ENCODE results near the gene DEDD. TPM values are rescaled to one million over a fixed set of nuclear protein-coding genes. Genes with fewer than 3 reads are reported as not detected.

The DEDD gene
- total RNA-seq, 4 donors from 2014 or later: 23.0 to 48.7 (median 31.4) TPM

DNA sequence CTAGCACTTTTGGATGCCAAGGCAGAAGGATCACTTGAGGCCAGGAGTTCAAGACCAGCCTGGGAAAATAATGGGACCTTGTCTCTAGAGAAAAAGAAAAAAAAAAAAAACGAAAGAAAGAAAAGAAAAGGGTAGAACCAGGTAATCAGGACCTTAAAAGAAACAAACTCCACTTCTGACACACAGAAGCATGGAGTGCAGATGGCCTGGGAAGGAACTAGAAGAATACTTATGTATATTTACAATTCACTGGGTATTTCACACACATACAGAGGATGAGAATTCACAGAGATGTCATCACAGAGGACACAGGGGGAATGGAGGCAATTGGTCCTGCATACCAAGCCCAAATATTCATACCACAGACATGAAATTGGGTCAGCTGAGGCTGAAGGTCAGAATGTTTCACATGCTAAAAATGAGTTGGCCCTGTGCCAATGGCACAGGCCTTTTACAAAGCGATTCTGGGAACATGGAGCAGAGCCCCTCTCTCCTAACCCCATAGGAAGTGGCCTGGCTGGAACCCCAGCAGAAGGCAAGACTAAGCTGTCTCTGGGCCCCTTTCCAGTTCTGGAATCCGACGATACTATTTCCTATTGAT lies 40.4 kb upstream of the DEDD start:
- Histone ChIP-seq H3K36me3 (peaks cover 0 to 59% (median 0%) of the 10 kb centered on the region in 3 donors), H3K27ac (peak overlapping the region in 1 of 4 donors; percentile 47)

DNA sequence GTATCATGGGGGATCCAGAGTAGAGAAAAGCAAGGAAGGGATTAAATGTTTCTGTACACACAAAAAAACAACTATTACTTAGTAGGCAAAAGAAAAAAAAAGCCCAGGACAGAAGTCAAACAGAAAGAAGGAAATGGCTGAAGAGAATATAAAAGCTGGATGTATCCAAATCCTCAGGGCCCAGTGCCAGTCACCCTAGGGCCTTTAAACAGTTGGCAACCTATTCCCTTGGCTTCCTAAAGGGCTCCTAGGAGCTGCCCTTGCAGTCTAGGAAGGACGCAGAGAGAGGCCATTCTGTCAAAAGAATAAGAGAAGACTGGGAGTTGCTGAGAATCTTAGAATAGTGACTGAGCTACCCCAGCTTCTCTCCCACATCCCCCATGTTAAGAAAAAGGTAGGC lies 39.9 kb upstream of the DEDD start:
- Histone ChIP-seq H3K27ac (peak overlapping the region in 1 of 4 donors; percentile 47), H3K36me3 (peaks cover 0 to 59% (median 0%) of the 10 kb centered on the region in 3 donors)

More for the DNA sequence above, 40.4 kb upstream of the DEDD start:
- peaks cover 3 to 26% (median 8%) of the 10 kb centered on the region in 4 donors for H3K4me1 ChIP-seq
- H3K9me3 ChIP-seq: no peaks in the 10 kb centered on the region
- no peak for TF ChIP-seq POLR2A (IDR thresholded peaks at IDR 0.05)
- TF ChIP-seq, protein P1, sequence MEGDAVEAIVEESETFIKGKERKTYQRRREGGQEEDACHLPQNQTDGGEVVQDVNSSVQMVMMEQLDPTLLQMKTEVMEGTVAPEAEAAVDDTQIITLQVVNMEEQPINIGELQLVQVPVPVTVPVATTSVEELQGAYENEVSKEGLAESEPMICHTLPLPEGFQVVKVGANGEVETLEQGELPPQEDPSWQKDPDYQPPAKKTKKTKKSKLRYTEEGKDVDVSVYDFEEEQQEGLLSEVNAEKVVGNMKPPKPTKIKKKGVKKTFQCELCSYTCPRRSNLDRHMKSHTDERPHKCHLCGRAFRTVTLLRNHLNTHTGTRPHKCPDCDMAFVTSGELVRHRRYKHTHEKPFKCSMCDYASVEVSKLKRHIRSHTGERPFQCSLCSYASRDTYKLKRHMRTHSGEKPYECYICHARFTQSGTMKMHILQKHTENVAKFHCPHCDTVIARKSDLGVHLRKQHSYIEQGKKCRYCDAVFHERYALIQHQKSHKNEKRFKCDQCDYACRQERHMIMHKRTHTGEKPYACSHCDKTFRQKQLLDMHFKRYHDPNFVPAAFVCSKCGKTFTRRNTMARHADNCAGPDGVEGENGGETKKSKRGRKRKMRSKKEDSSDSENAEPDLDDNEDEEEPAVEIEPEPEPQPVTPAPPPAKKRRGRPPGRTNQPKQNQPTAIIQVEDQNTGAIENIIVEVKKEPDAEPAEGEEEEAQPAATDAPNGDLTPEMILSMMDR (IDR thresholded peaks at IDR 0.05): no peak
- H3K4me3 ChIP-seq: no peak overlapping the region
- DNase-seq: no peak
- no peaks in the 10 kb centered on the region for H3K27me3 ChIP-seq

DNA sequence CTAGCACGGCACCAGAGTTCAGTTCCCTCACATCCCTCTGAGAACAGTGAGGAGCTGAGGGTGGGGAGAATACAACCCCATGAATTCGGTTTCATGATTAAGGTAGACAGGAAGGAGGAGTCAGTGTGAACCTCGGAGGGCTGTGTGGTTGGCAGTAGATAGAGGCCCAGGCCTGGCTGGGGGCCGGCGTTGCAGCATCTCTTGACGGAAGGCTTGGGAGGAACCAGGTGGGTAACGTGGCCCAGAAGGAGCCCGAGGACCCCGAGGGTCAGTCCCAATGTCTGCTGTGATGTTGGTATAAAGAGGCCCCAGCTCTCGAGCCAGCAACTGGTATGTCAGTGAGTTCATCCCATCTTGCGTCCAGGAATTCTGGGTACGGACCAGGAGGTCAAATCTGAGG lies 39.2 kb upstream of the DEDD start:
- H3K9me3 ChIP-seq: no peaks in the 10 kb centered on the region
- DNase-seq: no peak
- no peak for TF ChIP-seq POLR2A (IDR thresholded peaks at IDR 0.05)
- TF ChIP-seq, protein P1 (IDR thresholded peaks at IDR 0.05): no peak
- H3K4me1 ChIP-seq: peaks cover 3 to 35% (median 8%) of the 10 kb centered on the region in 4 donors
- peaks cover 0 to 59% (median 0%) of the 10 kb centered on the region in 3 donors for H3K36me3 ChIP-seq
- H3K27me3 ChIP-seq: no peaks in the 10 kb centered on the region
- no peak overlapping the region for H3K4me3 ChIP-seq
- H3K27ac ChIP-seq: no peak overlapping the region

More for the DNA sequence above, 39.9 kb upstream of the DEDD start:
- DNase-seq: no peak
- Histone ChIP-seq H3K4me1 (peaks cover 3 to 29% (median 8%) of the 10 kb centered on the region in 4 donors), H3K9me3 (no peaks in the 10 kb centered on the region), H3K27me3 (no peaks in the 10 kb centered on the region), H3K4me3 (no peak overlapping the region)
- TF ChIP-seq, protein P1 (IDR thresholded peaks at IDR 0.05): no peak
- TF ChIP-seq POLR2A (IDR thresholded peaks at IDR 0.05): no peak

DNA sequence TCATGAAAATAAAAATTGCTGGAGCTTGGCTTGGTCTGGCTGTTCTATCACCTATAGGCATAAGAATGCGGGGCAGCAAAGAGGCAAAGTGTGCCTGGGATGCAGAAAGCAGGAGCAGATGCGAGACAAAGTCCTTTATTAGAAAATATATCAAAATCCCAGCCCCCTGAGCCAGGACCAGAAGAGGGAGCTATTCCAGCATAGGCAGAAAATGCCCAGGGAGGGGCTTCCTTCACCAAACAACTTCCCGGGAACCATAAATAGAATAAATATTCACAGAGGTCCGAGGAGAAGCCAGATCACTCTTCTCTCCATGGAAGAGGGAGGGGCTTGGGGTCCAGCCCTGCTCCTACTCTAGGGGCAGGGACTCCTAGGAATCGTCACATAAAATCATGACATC lies 38.7 kb upstream of the DEDD start:
- no peak for TF ChIP-seq POLR2A (IDR thresholded peaks at IDR 0.05)
- TF ChIP-seq, protein P1 (IDR thresholded peaks at IDR 0.05): no peak
- Histone ChIP-seq H3K27me3 (no peaks in the 10 kb centered on the region), H3K4me3 (no peak overlapping the region), H3K9me3 (no peaks in the 10 kb centered on the region), H3K27ac (no peak overlapping the region), H3K4me1 (peaks cover 1 to 31% (median 4%) of the 10 kb centered on the region in 4 donors), H3K36me3 (peaks cover 0 to 59% (median 0%) of the 10 kb centered on the region in 3 donors)
- DNase-seq: no peak

DNA sequence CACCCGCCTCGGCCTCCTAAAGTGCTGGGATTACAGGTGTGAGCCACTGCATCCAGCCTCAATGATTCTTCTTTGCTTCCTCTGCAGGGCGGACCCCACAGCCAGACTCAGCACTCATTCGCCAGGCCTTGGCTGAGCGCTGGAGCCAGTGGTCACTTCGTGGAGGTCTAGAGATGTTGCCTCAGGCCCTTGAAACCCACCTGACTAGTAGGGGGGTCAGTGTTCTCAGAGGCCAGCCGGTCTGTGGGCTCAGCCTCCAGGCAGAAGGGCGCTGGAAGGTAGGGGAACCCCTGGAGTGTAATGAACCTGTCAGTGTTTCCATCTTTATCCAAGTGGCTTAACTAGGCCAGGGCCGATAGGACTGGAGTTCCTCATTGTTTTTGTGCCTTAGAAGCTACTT lies 36.4 kb upstream of the DEDD start:
- Histone ChIP-seq H3K36me3 (peaks cover 0 to 53% (median 0%) of the 10 kb centered on the region in 3 donors), H3K27ac (no peak overlapping the region), H3K4me1 (peaks cover 0 to 32% (median 5%) of the 10 kb centered on the region in 4 donors), H3K9me3 (no peaks in the 10 kb centered on the region), H3K27me3 (no peaks in the 10 kb centered on the region), H3K4me3 (no peak overlapping the region)
- DNase-seq: no peak
- TF ChIP-seq, protein P1 (IDR thresholded peaks at IDR 0.05): no peak
- no peak for TF ChIP-seq POLR2A (IDR thresholded peaks at IDR 0.05)

Measured in Peyer's patch (tissue), 4 donors.